ENCODE results near the gene POLD3.

DNA sequence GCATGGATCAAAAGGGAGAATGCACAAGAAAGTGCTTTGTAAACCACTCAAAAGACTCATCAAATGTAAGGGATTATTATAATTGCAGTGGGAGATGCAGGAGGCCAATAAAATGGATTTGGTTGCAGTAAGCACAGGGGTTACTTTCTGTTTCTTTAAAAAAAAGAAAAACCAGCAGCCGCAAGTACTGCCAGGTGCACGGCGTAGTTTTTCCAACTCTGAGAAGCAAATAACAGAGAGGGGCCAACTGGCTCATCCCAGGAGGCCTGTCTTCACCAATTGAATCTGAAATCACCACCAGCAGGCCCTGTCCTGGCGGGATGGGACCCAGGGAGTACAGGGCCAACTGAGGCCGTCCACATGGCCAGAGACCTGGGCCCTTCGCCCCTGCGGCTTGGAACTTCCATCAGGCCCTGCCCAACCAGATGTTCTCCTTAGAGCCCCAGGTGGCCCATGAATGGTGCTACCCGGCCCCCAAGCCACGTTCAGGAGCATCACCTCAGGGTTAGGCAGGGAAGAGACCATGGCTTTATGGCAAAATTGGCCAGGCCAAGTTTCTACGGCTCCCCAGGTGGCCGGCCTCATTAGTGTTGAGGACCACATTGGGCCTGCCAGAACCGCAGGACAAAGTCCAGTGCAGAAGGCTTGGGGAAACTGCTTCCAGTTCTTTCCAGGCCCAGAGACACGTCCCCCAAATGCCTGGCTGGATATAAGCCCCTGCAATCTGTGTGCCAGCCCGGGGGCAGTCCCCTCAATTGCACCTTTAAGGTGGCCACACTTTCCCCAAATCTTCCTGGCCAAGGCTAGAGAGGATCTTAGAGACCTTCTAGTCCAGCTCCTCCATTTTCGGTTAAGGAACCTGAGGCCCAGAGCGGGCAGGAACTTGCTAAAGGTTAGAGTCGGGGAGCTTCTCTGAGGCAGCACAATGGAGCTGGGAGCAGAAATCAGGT lies 77.1 kb downstream of the POLD3 start:
- TF ChIP-seq, protein P1, sequence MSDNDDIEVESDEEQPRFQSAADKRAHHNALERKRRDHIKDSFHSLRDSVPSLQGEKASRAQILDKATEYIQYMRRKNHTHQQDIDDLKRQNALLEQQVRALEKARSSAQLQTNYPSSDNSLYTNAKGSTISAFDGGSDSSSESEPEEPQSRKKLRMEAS (IDR thresholded peaks at IDR 0.05; ENCODE audit: low read depth, low read length) = no peak
- TF ChIP-seq, protein P2, sequence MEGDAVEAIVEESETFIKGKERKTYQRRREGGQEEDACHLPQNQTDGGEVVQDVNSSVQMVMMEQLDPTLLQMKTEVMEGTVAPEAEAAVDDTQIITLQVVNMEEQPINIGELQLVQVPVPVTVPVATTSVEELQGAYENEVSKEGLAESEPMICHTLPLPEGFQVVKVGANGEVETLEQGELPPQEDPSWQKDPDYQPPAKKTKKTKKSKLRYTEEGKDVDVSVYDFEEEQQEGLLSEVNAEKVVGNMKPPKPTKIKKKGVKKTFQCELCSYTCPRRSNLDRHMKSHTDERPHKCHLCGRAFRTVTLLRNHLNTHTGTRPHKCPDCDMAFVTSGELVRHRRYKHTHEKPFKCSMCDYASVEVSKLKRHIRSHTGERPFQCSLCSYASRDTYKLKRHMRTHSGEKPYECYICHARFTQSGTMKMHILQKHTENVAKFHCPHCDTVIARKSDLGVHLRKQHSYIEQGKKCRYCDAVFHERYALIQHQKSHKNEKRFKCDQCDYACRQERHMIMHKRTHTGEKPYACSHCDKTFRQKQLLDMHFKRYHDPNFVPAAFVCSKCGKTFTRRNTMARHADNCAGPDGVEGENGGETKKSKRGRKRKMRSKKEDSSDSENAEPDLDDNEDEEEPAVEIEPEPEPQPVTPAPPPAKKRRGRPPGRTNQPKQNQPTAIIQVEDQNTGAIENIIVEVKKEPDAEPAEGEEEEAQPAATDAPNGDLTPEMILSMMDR (IDR thresholded peaks at IDR 0.05; ENCODE audit: low read depth, low read length) = no peak
- no peak for TF ChIP-seq MYC (IDR thresholded peaks at IDR 0.05; ENCODE audit: low read depth, low read length)
- no peak for TF ChIP-seq POLR2A (IDR thresholded peaks at IDR 0.05; ENCODE audit: extremely low read depth, insufficient read length)

Data from NB4 (cell line).